ENCODE results near the gene PSAT1.
A peak's percentile ranks its signal among the peaks of the same experiment; 100 is the strongest.

PSAT1 gene

DNA sequence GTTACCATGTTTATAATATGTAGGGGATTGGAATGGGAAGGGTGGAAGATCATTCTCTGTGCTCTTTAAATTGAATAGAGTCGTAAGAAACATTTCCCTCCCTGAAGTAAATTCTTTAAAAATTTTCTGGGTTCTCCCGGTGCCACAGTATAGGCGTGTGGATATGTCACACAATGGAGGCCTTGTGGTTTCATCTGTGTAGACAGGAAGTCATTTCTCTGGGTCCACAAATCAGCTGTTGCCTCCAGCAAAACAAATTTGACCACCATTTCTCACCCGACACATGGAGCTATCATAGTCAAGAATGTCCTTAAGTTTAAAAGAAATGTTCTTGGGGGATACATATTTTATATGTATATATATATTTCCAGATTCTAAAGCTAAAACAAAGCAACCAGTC, 43.6 kb upstream of the PSAT1 start:
- no peaks in the 10 kb centered on the region for H3K9me3 ChIP-seq (ENCODE audit: insufficient read depth, low read length)
- H3K4me2 ChIP-seq (ENCODE audit: low read length): no peak overlapping the region
- H3K9ac ChIP-seq (ENCODE audit: low read length): no peak overlapping the region
- H3K79me2 ChIP-seq (ENCODE audit: low read length): no peaks in the 10 kb centered on the region
- no peak overlapping the region for H3K4me3 ChIP-seq (ENCODE audit: low read length)
- H2AFZ ChIP-seq (ENCODE audit: low read depth, low read length): no peak overlapping the region
- H3K36me3 ChIP-seq (replicated peaks; ENCODE audit: low read depth, low read length): peaks cover 16% of the 10 kb centered on the region
- TF ChIP-seq EZH2phosphoT487 (IDR thresholded peaks at IDR 0.05; ENCODE audit: low read depth): no peak
- TF ChIP-seq, protein P1, sequence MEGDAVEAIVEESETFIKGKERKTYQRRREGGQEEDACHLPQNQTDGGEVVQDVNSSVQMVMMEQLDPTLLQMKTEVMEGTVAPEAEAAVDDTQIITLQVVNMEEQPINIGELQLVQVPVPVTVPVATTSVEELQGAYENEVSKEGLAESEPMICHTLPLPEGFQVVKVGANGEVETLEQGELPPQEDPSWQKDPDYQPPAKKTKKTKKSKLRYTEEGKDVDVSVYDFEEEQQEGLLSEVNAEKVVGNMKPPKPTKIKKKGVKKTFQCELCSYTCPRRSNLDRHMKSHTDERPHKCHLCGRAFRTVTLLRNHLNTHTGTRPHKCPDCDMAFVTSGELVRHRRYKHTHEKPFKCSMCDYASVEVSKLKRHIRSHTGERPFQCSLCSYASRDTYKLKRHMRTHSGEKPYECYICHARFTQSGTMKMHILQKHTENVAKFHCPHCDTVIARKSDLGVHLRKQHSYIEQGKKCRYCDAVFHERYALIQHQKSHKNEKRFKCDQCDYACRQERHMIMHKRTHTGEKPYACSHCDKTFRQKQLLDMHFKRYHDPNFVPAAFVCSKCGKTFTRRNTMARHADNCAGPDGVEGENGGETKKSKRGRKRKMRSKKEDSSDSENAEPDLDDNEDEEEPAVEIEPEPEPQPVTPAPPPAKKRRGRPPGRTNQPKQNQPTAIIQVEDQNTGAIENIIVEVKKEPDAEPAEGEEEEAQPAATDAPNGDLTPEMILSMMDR (IDR thresholded peaks at IDR 0.05; ENCODE audit: low read depth, low read length): no peak
- no peaks in the 10 kb centered on the region for H4K20me1 ChIP-seq (ENCODE audit: insufficient read depth, low read length)
- H3K4me1 ChIP-seq (ENCODE audit: low read length): no peaks in the 10 kb centered on the region
- no peaks in the 10 kb centered on the region for H3K27me3 ChIP-seq (ENCODE audit: low read depth, low read length)
- no peak overlapping the region for H3K27ac ChIP-seq (ENCODE audit: low read length)

DNA sequence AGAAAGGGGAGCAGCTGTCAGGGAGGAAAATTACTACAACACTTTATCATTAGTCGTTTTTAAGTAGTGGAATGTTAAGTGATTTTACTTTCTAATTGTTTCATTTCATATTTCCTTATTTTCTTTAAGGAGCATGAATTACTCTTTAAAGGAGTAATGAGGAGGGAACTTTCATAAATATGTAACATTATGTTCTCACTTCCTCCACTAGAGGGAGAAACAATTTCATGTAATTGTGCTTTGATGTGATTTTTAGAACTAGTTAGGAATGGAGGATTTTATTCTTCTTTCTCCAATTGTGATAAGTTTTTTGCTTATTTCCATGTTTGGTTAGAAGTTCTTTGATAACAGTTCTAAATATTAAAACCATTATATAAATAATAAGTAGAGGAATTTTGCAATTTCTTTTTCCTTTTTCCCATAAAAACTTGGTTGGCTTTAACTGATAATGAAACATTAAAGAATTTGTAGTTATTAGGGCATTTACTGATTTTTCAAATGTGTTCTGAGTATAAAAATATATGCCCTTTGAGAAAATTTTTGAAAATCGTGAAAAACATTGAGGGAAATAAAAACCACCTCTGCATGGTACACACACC, 35.4 kb upstream of the PSAT1 start:
- TF ChIP-seq EZH2phosphoT487 (IDR thresholded peaks at IDR 0.05; ENCODE audit: low read depth): no peak
- TF ChIP-seq, protein P1 (IDR thresholded peaks at IDR 0.05; ENCODE audit: low read depth, low read length): peak; percentile 62
- no peak overlapping the region for H3K27ac ChIP-seq (ENCODE audit: low read length)
- no peaks in the 10 kb centered on the region for H3K79me2 ChIP-seq (ENCODE audit: low read length)
- H3K4me3 ChIP-seq (ENCODE audit: low read length): no peak overlapping the region
- H3K36me3 ChIP-seq (replicated peaks; ENCODE audit: low read depth, low read length): peaks cover 17% of the 10 kb centered on the region
- H3K9me3 ChIP-seq (ENCODE audit: insufficient read depth, low read length): no peaks in the 10 kb centered on the region
- H3K4me2 ChIP-seq (ENCODE audit: low read length): no peak overlapping the region
- no peaks in the 10 kb centered on the region for H4K20me1 ChIP-seq (ENCODE audit: insufficient read depth, low read length)
- no peaks in the 10 kb centered on the region for H3K27me3 ChIP-seq (ENCODE audit: low read depth, low read length)
- no peak overlapping the region for H3K9ac ChIP-seq (ENCODE audit: low read length)
- no peaks in the 10 kb centered on the region for H3K4me1 ChIP-seq (ENCODE audit: low read length)
- H2AFZ ChIP-seq (ENCODE audit: low read depth, low read length): no peak overlapping the region

DNA sequence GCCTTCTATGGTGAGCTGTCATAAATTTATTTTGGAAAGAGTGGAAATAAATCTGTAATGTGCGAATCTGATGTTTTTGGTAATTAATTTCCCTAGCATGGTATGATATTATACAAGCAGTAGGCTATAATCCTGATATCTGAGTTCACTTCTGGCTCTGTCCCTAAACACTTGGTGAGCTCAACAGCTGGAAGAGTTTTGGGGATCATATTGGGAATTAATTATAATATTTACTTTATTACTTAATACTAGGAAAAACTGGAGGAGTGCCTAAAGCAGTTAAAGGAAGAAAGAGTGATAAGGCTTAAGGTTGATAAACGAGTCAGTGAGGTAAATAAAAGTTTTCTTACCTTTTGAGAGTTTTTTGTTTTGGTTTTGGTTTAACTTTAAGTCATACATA, 34.3 kb upstream of the PSAT1 start:
- H3K4me2 ChIP-seq (ENCODE audit: low read length): no peak overlapping the region
- H3K4me1 ChIP-seq (ENCODE audit: low read length): no peaks in the 10 kb centered on the region
- H4K20me1 ChIP-seq (ENCODE audit: insufficient read depth, low read length): no peaks in the 10 kb centered on the region
- TF ChIP-seq, protein P1 (IDR thresholded peaks at IDR 0.05; ENCODE audit: low read depth, low read length): no peak
- TF ChIP-seq EZH2phosphoT487 (IDR thresholded peaks at IDR 0.05; ENCODE audit: low read depth): no peak
- no peaks in the 10 kb centered on the region for H3K79me2 ChIP-seq (ENCODE audit: low read length)
- no peaks in the 10 kb centered on the region for H3K9me3 ChIP-seq (ENCODE audit: insufficient read depth, low read length)
- peaks cover 25% of the 10 kb centered on the region for H3K36me3 ChIP-seq (replicated peaks; ENCODE audit: low read depth, low read length)
- H3K9ac ChIP-seq (ENCODE audit: low read length): no peak overlapping the region
- no peaks in the 10 kb centered on the region for H3K27me3 ChIP-seq (ENCODE audit: low read depth, low read length)
- H2AFZ ChIP-seq (ENCODE audit: low read depth, low read length): no peak overlapping the region
- no peak overlapping the region for H3K27ac ChIP-seq (ENCODE audit: low read length)
- H3K4me3 ChIP-seq (ENCODE audit: low read length): no peak overlapping the region

DNA sequence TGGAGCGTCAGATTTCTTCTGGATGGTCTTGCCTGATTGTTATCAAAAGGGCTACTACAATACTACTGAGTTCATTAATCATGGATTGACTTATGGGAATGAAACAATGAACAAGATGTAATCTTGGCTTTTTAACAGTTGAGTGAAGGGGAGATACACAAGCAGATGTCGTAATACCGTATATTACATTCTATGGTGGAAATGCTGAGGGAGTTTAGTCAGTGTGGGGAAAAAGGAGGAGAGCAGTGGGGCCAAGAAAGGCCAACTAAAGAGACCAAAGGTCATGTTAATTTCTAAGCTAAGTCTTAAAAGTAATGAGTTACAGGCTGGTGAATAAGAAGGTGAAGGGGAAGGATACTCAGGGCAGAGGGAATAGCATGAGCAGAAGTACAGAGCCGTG, 29.0 kb upstream of the PSAT1 start:
- no peak overlapping the region for H3K4me3 ChIP-seq (ENCODE audit: low read length)
- H3K36me3 ChIP-seq (replicated peaks; ENCODE audit: low read depth, low read length): peaks cover 43% of the 10 kb centered on the region
- TF ChIP-seq, protein P1 (IDR thresholded peaks at IDR 0.05; ENCODE audit: low read depth, low read length): no peak
- no peak for TF ChIP-seq EZH2phosphoT487 (IDR thresholded peaks at IDR 0.05; ENCODE audit: low read depth)

More for the DNA sequence above, 29.0 kb upstream of the PSAT1 start:
- Histone ChIP-seq H3K27me3 (ENCODE audit: low read depth, low read length) (no peaks in the 10 kb centered on the region), H4K20me1 (ENCODE audit: insufficient read depth, low read length) (no peaks in the 10 kb centered on the region), H3K27ac (ENCODE audit: low read length) (no peak overlapping the region), H2AFZ (ENCODE audit: low read depth, low read length) (no peak overlapping the region), H3K9me3 (ENCODE audit: insufficient read depth, low read length) (no peaks in the 10 kb centered on the region), H3K4me1 (ENCODE audit: low read length) (no peaks in the 10 kb centered on the region), H3K9ac (ENCODE audit: low read length) (no peak overlapping the region), H3K4me2 (ENCODE audit: low read length) (no peak overlapping the region), H3K79me2 (ENCODE audit: low read length) (no peaks in the 10 kb centered on the region)
